Heart left ventricle (tissue), 13 donors: Measurements from ENCODE around the gene ANKRD44.

Source experiments
- CTCF ChIP-seq, 12 donors: fragments of 200-600 bp; sonication (generic) in 4 of 12; IDR thresholded peaks; one replicate each; pipeline versions ENCODE4 v1.5.0 to v1.8.0; 2018 to 2022; ENCODE audit warnings: antibody characterized with exemption in 12 of 12, mild to moderate bottlenecking in 5 of 12
- POLR2A ChIP-seq, 2 donors: fragments of 450-650 bp; IDR thresholded peaks; one replicate each; pipeline ENCODE4 v1.6.1; 2017; ENCODE audit warnings: antibody characterized with exemption in 2 of 2, mild to moderate bottlenecking in 2 of 2, moderate library complexity in 2 of 2
- donor health status: ischemic (EF 13 %, LVEDD 7.1; RV severe dilation, severe dysfunction).
- donor health status: DM: no; HTN: yes; CAD: no.
- donor health status: DM: no; HTN: no; CAD: no.
- donor health status: ischemic (EF 25% LVEDD 6.9; RV normal size, moderate dysfunction).
- donor health status: ischemic (EF 25% LVEDD 5.7; RV mildly dilated, moderate dysfunction).
- donor health status: ischemic (EF 35%, LVEDD 5.7; RV mildly dilated, moderate dysfunction).
- donor health status: nonischemic (EF 11% LVEDD 7.7; RV severe dilation, severe dysfunction).
- donor health status: DM: yes; HTN: yes; CAD: no.
- donor health status: PGD.
- donor health status: ischemic (EF 29% LVEDD 5.4; RV normal size, mild dysfunction).
- donor health status: nonischemic (EF 23%, LVEDD 6.1; RV moderate dilation, normal function).

GRCh38 chr2:197241153-197241552 is 69.4 kb downstream of the ANKRD44 start:
- TF ChIP-seq POLR2A (IDR thresholded peaks at IDR 0.05) (no peak), CTCF (IDR thresholded peaks at IDR 0.05) (no peak)
